ENCODE results near the gene ASRGL1.

The ASRGL1 gene

DNA sequence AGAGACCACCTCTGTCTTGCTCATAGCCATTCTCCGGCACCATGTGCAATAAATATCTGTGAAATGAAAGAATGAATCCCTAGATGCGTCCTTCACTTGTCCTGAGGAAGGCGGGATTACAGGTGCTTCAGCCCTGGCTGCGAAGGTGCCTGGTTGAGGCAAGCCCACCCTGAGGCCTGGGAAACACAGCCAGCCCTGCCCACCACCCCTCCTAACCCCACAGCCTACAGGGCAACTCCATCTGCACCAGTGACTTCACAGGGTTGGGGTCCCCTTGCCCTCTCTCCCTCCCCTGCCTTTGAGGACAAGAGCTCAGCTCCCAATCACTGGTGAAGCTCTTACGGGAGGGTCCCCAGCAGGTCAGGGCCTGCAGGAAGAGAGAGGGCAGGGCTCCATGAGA, 64.1 kb downstream of the ASRGL1 start:
- Histone ChIP-seq H3K79me1 (replicated peaks; ENCODE audit: low read length, poor library complexity, severe bottlenecking) (no peaks in the 10 kb centered on the region), H3K4me2 (ENCODE audit: low read length, poor library complexity, severe bottlenecking) (no peak overlapping the region), H3K9me3 (ENCODE audit: control insufficient read depth, low read length) (no peaks in the 10 kb centered on the region), H3K4ac (ENCODE audit: low read depth in 1 of 2, low read length in 2 of 2) (no peak overlapping the region), H2AFZ (ENCODE audit: low read depth, low read length) (no peak overlapping the region), H3K9ac (ENCODE audit: low read length) (peak overlapping the region; percentile 18), H2BK5ac (ENCODE audit: low read depth, low read length, poor library complexity, severe bottlenecking) (no peak overlapping the region), H3K4me3 (ENCODE audit: insufficient read depth in 1 of 2, low read depth in 1 of 2, low read length in 2 of 2) (peak overlapping the region in 1 of 2 experiments; percentile 15), H2AK5ac (ENCODE audit: low read length, severe bottlenecking) (no peak overlapping the region), H3K23ac (ENCODE audit: low read length in 2 of 2) (no peak overlapping the region), H3K4me1 (ENCODE audit: control insufficient read depth, insufficient read depth, low read depth, low read length) (peaks cover 18% of the 10 kb centered on the region), H3K27me3 (ENCODE audit: control insufficient read depth in 1 of 2, insufficient read depth in 1 of 2, low read length in 2 of 2) (no peaks in the 10 kb centered on the region), H2BK120ac (ENCODE audit: low read depth, low read length) (no peak overlapping the region), H2BK12ac (ENCODE audit: low read length in 2 of 2) (peak overlapping the region in 1 of 2 experiments; percentile 81), H4K8ac (ENCODE audit: low read length) (no peak overlapping the region), H4K91ac (ENCODE audit: low read length) (peak overlapping the region; percentile 9), H2BK15ac (ENCODE audit: low read depth, poor library complexity, severe bottlenecking) (no peak overlapping the region), H3K27ac (ENCODE audit: low read length, poor library complexity, severe bottlenecking) (no peak overlapping the region), H3K18ac (ENCODE audit: low read depth in 1 of 2, low read length in 2 of 2) (no peak overlapping the region), H3K36me3 (ENCODE audit: control insufficient read depth in 1 of 2, insufficient read depth in 2 of 2, low read depth in 1 of 2, low read length in 2 of 2) (no peaks in the 10 kb centered on the region), H3K14ac (ENCODE audit: low read length in 2 of 2) (no peak overlapping the region)
- WGBS: 95% methylated on average over 5 of the region's 5 CpGs
- DNase-seq: no peak

- no peak overlapping the region for H4K8ac ChIP-seq (ENCODE audit: low read length)
- peak overlapping the region in 1 of 2 experiments; percentile 55 for H3K4me3 ChIP-seq (ENCODE audit: insufficient read depth in 1 of 2, low read depth in 1 of 2, low read length in 2 of 2)
- H2AK5ac ChIP-seq (ENCODE audit: low read length, severe bottlenecking): no peak overlapping the region
- no peaks in the 10 kb centered on the region for H3K79me1 ChIP-seq (replicated peaks; ENCODE audit: low read length, poor library complexity, severe bottlenecking)
- no peak overlapping the region for H3K23ac ChIP-seq (ENCODE audit: low read length in 2 of 2)
- no peak overlapping the region for H3K4me2 ChIP-seq (ENCODE audit: low read length, poor library complexity, severe bottlenecking)
- 94% methylated on average over 5 of the region's 7 CpGs for WGBS
- H3K27me3 ChIP-seq (ENCODE audit: control insufficient read depth in 1 of 2, insufficient read depth in 1 of 2, low read length in 2 of 2): no peaks in the 10 kb centered on the region
- H3K27ac ChIP-seq (ENCODE audit: low read length, poor library complexity, severe bottlenecking): no peak overlapping the region
- H2BK5ac ChIP-seq (ENCODE audit: low read depth, low read length, poor library complexity, severe bottlenecking): no peak overlapping the region
- H3K18ac ChIP-seq (ENCODE audit: low read depth in 1 of 2, low read length in 2 of 2): peak overlapping the region in 1 of 2 experiments; percentile 13
- peak overlapping the region; percentile 19 for H4K91ac ChIP-seq (ENCODE audit: low read length)
- H3K36me3 ChIP-seq (ENCODE audit: control insufficient read depth in 1 of 2, insufficient read depth in 2 of 2, low read depth in 1 of 2, low read length in 2 of 2): no peaks in the 10 kb centered on the region
- DNase-seq: no peak
- no peak overlapping the region for H3K4ac ChIP-seq (ENCODE audit: low read depth in 1 of 2, low read length in 2 of 2)
- H3K9ac ChIP-seq (ENCODE audit: low read length): peak overlapping the region; percentile 52
- H2BK12ac ChIP-seq (ENCODE audit: low read length in 2 of 2): no peak overlapping the region
- no peak overlapping the region for H3K14ac ChIP-seq (ENCODE audit: low read length in 2 of 2)
- no peak overlapping the region for H2AFZ ChIP-seq (ENCODE audit: low read depth, low read length)
- no peak overlapping the region for H2BK120ac ChIP-seq (ENCODE audit: low read depth, low read length)
- peaks cover 17% of the 10 kb centered on the region for H3K4me1 ChIP-seq (ENCODE audit: control insufficient read depth, insufficient read depth, low read depth, low read length)
- H2BK15ac ChIP-seq (ENCODE audit: low read depth, poor library complexity, severe bottlenecking): no peak overlapping the region
- no peaks in the 10 kb centered on the region for H3K9me3 ChIP-seq (ENCODE audit: control insufficient read depth, low read length)
Measured at GRCh38 chr11:62401811-62402210, 64.6 kb downstream of the ASRGL1 start.

- Histone ChIP-seq H3K4me1 (ENCODE audit: control insufficient read depth, insufficient read depth, low read depth, low read length) (peaks cover 16% of the 10 kb centered on the region), H3K18ac (ENCODE audit: low read depth in 1 of 2, low read length in 2 of 2) (peak overlapping the region in 1 of 2 experiments; percentile 54), H3K23ac (ENCODE audit: low read length in 2 of 2) (no peak overlapping the region), H3K79me1 (replicated peaks; ENCODE audit: low read length, poor library complexity, severe bottlenecking) (no peaks in the 10 kb centered on the region), H3K36me3 (ENCODE audit: control insufficient read depth in 1 of 2, insufficient read depth in 2 of 2, low read depth in 1 of 2, low read length in 2 of 2) (no peaks in the 10 kb centered on the region), H3K9me3 (ENCODE audit: control insufficient read depth, low read length) (no peaks in the 10 kb centered on the region), H3K27me3 (ENCODE audit: control insufficient read depth in 1 of 2, insufficient read depth in 1 of 2, low read length in 2 of 2) (no peaks in the 10 kb centered on the region), H3K4ac (ENCODE audit: low read depth in 1 of 2, low read length in 2 of 2) (no peak overlapping the region), H3K4me2 (ENCODE audit: low read length, poor library complexity, severe bottlenecking) (no peak overlapping the region), H2BK5ac (ENCODE audit: low read depth, low read length, poor library complexity, severe bottlenecking) (no peak overlapping the region), H4K8ac (ENCODE audit: low read length) (peak overlapping the region; percentile 15), H2BK12ac (ENCODE audit: low read length in 2 of 2) (no peak overlapping the region), H3K14ac (ENCODE audit: low read length in 2 of 2) (no peak overlapping the region), H2AFZ (ENCODE audit: low read depth, low read length) (peak overlapping the region; percentile 39), H3K9ac (ENCODE audit: low read length) (peak overlapping the region; percentile 52), H2AK5ac (ENCODE audit: low read length, severe bottlenecking) (no peak overlapping the region), H3K4me3 (ENCODE audit: insufficient read depth in 1 of 2, low read depth in 1 of 2, low read length in 2 of 2) (peak overlapping the region in 1 of 2 experiments; percentile 55), H3K27ac (ENCODE audit: low read length, poor library complexity, severe bottlenecking) (no peak overlapping the region), H4K91ac (ENCODE audit: low read length) (peak overlapping the region; percentile 52), H2BK120ac (ENCODE audit: low read depth, low read length) (no peak overlapping the region), H2BK15ac (ENCODE audit: low read depth, poor library complexity, severe bottlenecking) (no peak overlapping the region)
- WGBS: 86% methylated on average over 15 of the region's 15 CpGs
- DNase-seq: no peak
Measured at GRCh38 chr11:62402226-62402959, 65.1 kb downstream of the ASRGL1 start.

- no peak for DNase-seq
- H4K91ac ChIP-seq (ENCODE audit: low read length): no peak overlapping the region
- no peak overlapping the region for H2BK120ac ChIP-seq (ENCODE audit: low read depth, low read length)
- no peaks in the 10 kb centered on the region for H3K36me3 ChIP-seq (ENCODE audit: control insufficient read depth in 1 of 2, insufficient read depth in 2 of 2, low read depth in 1 of 2, low read length in 2 of 2)
- 88% methylated on average over 6 of the region's 12 CpGs for WGBS
- H3K4me1 ChIP-seq (ENCODE audit: control insufficient read depth, insufficient read depth, low read depth, low read length): peaks cover 13% of the 10 kb centered on the region
- no peak overlapping the region for H3K23ac ChIP-seq (ENCODE audit: low read length in 2 of 2)
- no peaks in the 10 kb centered on the region for H3K9me3 ChIP-seq (ENCODE audit: control insufficient read depth, low read length)
- no peak overlapping the region for H2AFZ ChIP-seq (ENCODE audit: low read depth, low read length)
- no peak overlapping the region for H2AK5ac ChIP-seq (ENCODE audit: low read length, severe bottlenecking)
- H3K9ac ChIP-seq (ENCODE audit: low read length): no peak overlapping the region
- H2BK5ac ChIP-seq (ENCODE audit: low read depth, low read length, poor library complexity, severe bottlenecking): no peak overlapping the region
- no peak overlapping the region for H3K4me3 ChIP-seq (ENCODE audit: insufficient read depth in 1 of 2, low read depth in 1 of 2, low read length in 2 of 2)
- H3K14ac ChIP-seq (ENCODE audit: low read length in 2 of 2): no peak overlapping the region
- H2BK12ac ChIP-seq (ENCODE audit: low read length in 2 of 2): no peak overlapping the region
- H3K4ac ChIP-seq (ENCODE audit: low read depth in 1 of 2, low read length in 2 of 2): no peak overlapping the region
- no peaks in the 10 kb centered on the region for H3K79me1 ChIP-seq (replicated peaks; ENCODE audit: low read length, poor library complexity, severe bottlenecking)
- H3K27me3 ChIP-seq (ENCODE audit: control insufficient read depth in 1 of 2, insufficient read depth in 1 of 2, low read length in 2 of 2): no peaks in the 10 kb centered on the region
- no peak overlapping the region for H3K18ac ChIP-seq (ENCODE audit: low read depth in 1 of 2, low read length in 2 of 2)
- no peak overlapping the region for H2BK15ac ChIP-seq (ENCODE audit: low read depth, poor library complexity, severe bottlenecking)
- no peak overlapping the region for H4K8ac ChIP-seq (ENCODE audit: low read length)
- no peak overlapping the region for H3K27ac ChIP-seq (ENCODE audit: low read length, poor library complexity, severe bottlenecking)
- H3K4me2 ChIP-seq (ENCODE audit: low read length, poor library complexity, severe bottlenecking): no peak overlapping the region
Measured at GRCh38 chr11:62402960-62403730, 65.9 kb downstream of the ASRGL1 start.

All from mesenchymal stem cell (in vitro differentiated cells and primary cell).